ENCODE measurements around the gene FMC1.

Gene FMC1

GRCh38 chr7:139384611-139385010 lies 43.5 kb downstream of the FMC1 start:
- no peak for DNase-seq

- no peak for DNase-seq
Observed at GRCh38 chr7:139387594-139387993, 46.5 kb downstream of the FMC1 start.

GRCh38 chr7:139389091-139389490 lies 48.0 kb downstream of the FMC1 start:
- DNase-seq: no peak

DNA sequence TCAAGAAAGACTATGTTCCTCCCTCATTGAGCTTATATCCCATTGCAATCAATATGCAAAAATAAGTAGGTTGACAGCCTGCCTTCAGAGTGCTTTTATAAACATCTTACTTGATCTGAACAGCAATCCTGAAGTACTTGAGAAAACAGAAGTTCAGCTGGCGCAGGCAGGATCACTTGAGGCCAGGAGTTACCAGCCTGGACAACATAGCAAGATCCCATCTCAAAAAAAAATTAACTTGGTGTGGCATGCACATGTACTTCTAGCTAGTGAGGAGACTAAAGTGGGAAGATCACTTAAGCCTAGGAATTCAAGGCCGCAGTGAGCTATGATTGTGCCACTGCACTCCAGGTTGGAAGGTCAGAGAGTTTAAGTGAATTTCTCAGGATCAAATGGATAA lies 48.6 kb downstream of the FMC1 start:
- DNase-seq: no peak

GRCh38 chr7:139393621-139394211 lies 52.6 kb downstream of the FMC1 start:
- no peak for DNase-seq

GRCh38 chr7:139394540-139394939 lies 53.4 kb downstream of the FMC1 start:
- peak in 2 of 5 experiments; percentile 1 to 67 for DNase-seq
